Measurements from ENCODE around the gene ELP4.

DNA sequence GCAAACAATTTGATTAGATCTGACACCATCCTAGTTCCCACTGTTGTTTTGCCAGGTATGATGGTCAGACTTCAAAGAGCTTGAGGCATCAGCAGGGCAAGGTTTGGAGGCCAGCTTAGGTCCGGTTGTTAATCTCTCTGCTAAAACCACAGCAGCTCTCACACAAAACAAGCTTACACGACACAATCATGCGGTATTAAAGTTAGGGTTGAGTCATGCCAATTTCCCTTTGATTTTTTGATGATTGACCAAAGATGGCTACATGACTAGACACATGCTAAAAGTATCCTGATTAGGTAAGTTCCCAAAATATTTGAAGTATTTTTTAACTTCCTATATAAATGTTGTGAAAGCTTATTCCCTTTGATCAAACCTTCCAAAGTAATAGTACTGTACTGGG, 145.9 kb downstream of the ELP4 start:
- TF ChIP-seq POLR2A (IDR thresholded peaks at IDR 0.05; ENCODE audit: low read depth, low read length) (no peak), SPI1 (IDR thresholded peaks at IDR 0.05; ENCODE audit: low read depth, low read length) (no peak), POLR2AphosphoS5 (IDR thresholded peaks at IDR 0.05; ENCODE audit: low read depth, low read length) (no peak), TAF1 (IDR thresholded peaks at IDR 0.05; ENCODE audit: low read depth, low read length) (no peak)
